ENCODE data around the gene AHNAK2. TPM values are rescaled to one million over a fixed set of nuclear protein-coding genes. Genes with fewer than 3 reads are reported as not detected.
"Not testable (repeated sequence)": the region's sequence is repeated elsewhere in the genome, so short reads cannot be mapped to it uniquely, and the experiment has no call there.

Gene AHNAK2
- polyA plus RNA-seq, 1 donor: 3.3 TPM

GRCh38 chr14:104919152-104919992 is 58.8 kb downstream of the AHNAK2 start:
- not testable (repeated sequence) for DNase-seq; H3K36me3 ChIP-seq (ENCODE audit: control insufficient read depth, insufficient read depth, low read length); H3K27ac ChIP-seq (ENCODE audit: low read length); H3K27me3 ChIP-seq (ENCODE audit: control insufficient read depth, insufficient read depth, low read length); H3K9me3 ChIP-seq (ENCODE audit: control insufficient read depth, low read depth, low read length); H3K4me3 ChIP-seq (ENCODE audit: low read length); H3K4me1 ChIP-seq (ENCODE audit: control insufficient read depth, insufficient read depth, low read length)
- WGBS (ENCODE audit: insufficient coverage, low lambda C conversion rate): 70% methylated on average over 2 of the region's 12 CpGs

GRCh38 chr14:104917993-104918392 is 60.2 kb downstream of the AHNAK2 start:
- H3K36me3 ChIP-seq (ENCODE audit: control insufficient read depth, insufficient read depth, low read length): no peaks in the 10 kb centered on the region
- DNase-seq: no peak
- peaks cover 16% of the 10 kb centered on the region for H3K27me3 ChIP-seq (ENCODE audit: control insufficient read depth, insufficient read depth, low read length)
- WGBS (ENCODE audit: insufficient coverage, low lambda C conversion rate): no CpG with 5 or more reads among the region's 4 CpGs
- H3K4me3 ChIP-seq (ENCODE audit: low read length): no peak overlapping the region
- H3K4me1 ChIP-seq (ENCODE audit: control insufficient read depth, insufficient read depth, low read length): no peaks in the 10 kb centered on the region
- H3K9me3 ChIP-seq (ENCODE audit: control insufficient read depth, low read depth, low read length): no peaks in the 10 kb centered on the region
- H3K27ac ChIP-seq (ENCODE audit: low read length): no peak overlapping the region

- WGBS (ENCODE audit: insufficient coverage, low lambda C conversion rate): no CpG with 5 or more reads among the region's 9 CpGs
- peaks cover 16% of the 10 kb centered on the region for H3K27me3 ChIP-seq (ENCODE audit: control insufficient read depth, insufficient read depth, low read length)
- H3K9me3 ChIP-seq (ENCODE audit: control insufficient read depth, low read depth, low read length): peaks cover 3% of the 10 kb centered on the region
- H3K4me3 ChIP-seq (ENCODE audit: low read length): no peak overlapping the region
- H3K27ac ChIP-seq (ENCODE audit: low read length): no peak overlapping the region
- no peak for DNase-seq
- no peaks in the 10 kb centered on the region for H3K36me3 ChIP-seq (ENCODE audit: control insufficient read depth, insufficient read depth, low read length)
- no peaks in the 10 kb centered on the region for H3K4me1 ChIP-seq (ENCODE audit: control insufficient read depth, insufficient read depth, low read length)
Measured at GRCh38 chr14:104917116-104917515, 61.1 kb downstream of the AHNAK2 start.

DNA sequence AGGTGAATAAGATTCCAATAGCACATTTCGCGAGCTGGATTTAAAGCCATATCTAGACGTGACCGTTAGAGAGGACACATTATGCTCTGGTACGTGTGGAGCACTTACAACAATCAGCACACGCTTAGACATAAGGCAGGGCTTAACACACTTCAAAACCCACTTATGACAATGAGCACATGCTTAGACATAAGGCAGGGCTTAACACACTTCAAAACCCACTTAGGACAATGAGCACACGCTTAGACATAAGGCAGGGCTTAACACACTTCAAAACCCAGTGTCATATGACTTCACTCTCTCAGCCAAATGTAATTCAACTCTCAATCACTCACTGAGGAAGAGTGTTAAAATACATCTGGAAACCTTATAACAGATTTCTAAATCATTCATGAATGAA is 64.7 kb downstream of the AHNAK2 start:
- H3K4me3 ChIP-seq (ENCODE audit: low read length): no peak overlapping the region
- H3K27me3 ChIP-seq (ENCODE audit: control insufficient read depth, insufficient read depth, low read length): peaks cover 16% of the 10 kb centered on the region
- no peak for DNase-seq
- no peak overlapping the region for H3K27ac ChIP-seq (ENCODE audit: low read length)
- no CpG with 5 or more reads among the region's 7 CpGs for WGBS (ENCODE audit: insufficient coverage, low lambda C conversion rate)
- no peaks in the 10 kb centered on the region for H3K36me3 ChIP-seq (ENCODE audit: control insufficient read depth, insufficient read depth, low read length)
- H3K9me3 ChIP-seq (ENCODE audit: control insufficient read depth, low read depth, low read length): peaks cover 3% of the 10 kb centered on the region
- H3K4me1 ChIP-seq (ENCODE audit: control insufficient read depth, insufficient read depth, low read length): no peaks in the 10 kb centered on the region

DNA sequence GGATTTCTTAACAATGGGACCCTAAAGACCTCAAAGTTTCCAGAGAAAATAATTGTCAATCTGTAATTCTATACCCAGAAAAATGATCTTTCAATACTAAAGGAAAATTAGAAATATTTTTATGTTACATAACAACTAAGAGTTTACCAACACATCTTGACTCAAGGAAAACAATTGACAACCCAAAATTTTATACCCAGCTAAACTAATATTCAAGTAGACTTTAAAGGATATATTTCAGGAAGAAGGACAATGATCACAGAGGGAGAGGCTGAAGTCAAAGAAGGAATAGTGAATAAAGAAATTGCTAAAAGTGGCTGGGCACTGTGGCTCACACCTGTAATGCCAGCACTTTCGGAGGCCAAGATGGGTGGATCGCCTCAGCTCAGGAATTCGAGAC is 66.1 kb downstream of the AHNAK2 start:
- no peak overlapping the region for H3K27ac ChIP-seq (ENCODE audit: low read length)
- H3K9me3 ChIP-seq (ENCODE audit: control insufficient read depth, low read depth, low read length): peaks cover 3% of the 10 kb centered on the region
- WGBS (ENCODE audit: insufficient coverage, low lambda C conversion rate): 89% methylated on average over 3 of the region's 3 CpGs
- no peak for DNase-seq
- no peak overlapping the region for H3K4me3 ChIP-seq (ENCODE audit: low read length)
- H3K4me1 ChIP-seq (ENCODE audit: control insufficient read depth, insufficient read depth, low read length): no peaks in the 10 kb centered on the region
- peaks cover 19% of the 10 kb centered on the region for H3K27me3 ChIP-seq (ENCODE audit: control insufficient read depth, insufficient read depth, low read length)
- H3K36me3 ChIP-seq (ENCODE audit: control insufficient read depth, insufficient read depth, low read length): no peaks in the 10 kb centered on the region

DNA sequence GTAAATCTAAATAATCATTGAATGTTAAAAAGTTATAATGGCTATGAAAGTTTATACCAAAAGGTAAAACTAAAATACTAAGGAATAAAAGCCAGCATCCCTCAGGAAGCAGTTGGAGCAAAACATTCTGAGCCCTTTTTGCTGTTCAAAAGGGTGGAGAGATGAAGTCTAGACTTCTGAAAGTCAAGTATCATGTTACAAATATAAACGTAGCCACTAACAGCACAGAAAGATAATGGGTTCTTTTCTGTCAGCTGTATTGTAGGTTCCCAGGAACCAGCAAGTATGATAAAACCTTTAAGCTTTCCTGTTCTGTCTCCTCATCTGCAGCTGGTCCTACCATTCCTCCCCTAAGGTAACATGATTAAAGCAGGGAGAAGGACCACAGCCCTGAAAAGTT is 69.9 kb downstream of the AHNAK2 start:
- Histone ChIP-seq H3K4me1 (ENCODE audit: control insufficient read depth, insufficient read depth, low read length) (no peaks in the 10 kb centered on the region), H3K4me3 (ENCODE audit: low read length) (no peak overlapping the region), H3K9me3 (ENCODE audit: control insufficient read depth, low read depth, low read length) (peaks cover 3% of the 10 kb centered on the region), H3K27me3 (ENCODE audit: control insufficient read depth, insufficient read depth, low read length) (peaks cover 14% of the 10 kb centered on the region), H3K27ac (ENCODE audit: low read length) (no peak overlapping the region), H3K36me3 (ENCODE audit: control insufficient read depth, insufficient read depth, low read length) (no peaks in the 10 kb centered on the region)
- DNase-seq: no peak
- no CpG with 5 or more reads among the region's 1 CpG for WGBS (ENCODE audit: insufficient coverage, low lambda C conversion rate)

DNA sequence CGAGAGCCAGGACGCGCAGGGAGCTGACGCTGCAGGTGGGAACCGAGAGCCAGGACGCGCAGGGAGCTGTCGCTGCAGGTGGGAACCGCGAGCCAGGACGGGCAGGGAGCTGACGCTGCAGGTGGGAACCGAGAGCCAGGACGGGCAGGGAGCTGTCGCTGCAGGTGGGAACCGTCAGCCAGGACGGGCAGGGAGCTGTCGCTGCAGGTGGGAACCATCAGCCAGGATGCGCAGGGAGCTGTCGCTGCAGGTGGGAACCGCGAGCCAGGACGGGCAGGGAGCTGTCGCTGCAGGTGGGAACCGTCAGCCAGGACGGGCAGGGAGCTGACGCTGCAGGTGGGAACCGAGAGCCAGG is 72.6 kb downstream of the AHNAK2 start:
- not testable (repeated sequence) for DNase-seq; H3K4me1 ChIP-seq (ENCODE audit: control insufficient read depth, insufficient read depth, low read length); H3K27ac ChIP-seq (ENCODE audit: low read length); H3K9me3 ChIP-seq (ENCODE audit: control insufficient read depth, low read depth, low read length); H3K36me3 ChIP-seq (ENCODE audit: control insufficient read depth, insufficient read depth, low read length); H3K4me3 ChIP-seq (ENCODE audit: low read length)
- peaks cover 13% of the 10 kb centered on the region for H3K27me3 ChIP-seq (ENCODE audit: control insufficient read depth, insufficient read depth, low read length)
- no CpG with 5 or more reads among the region's 28 CpGs for WGBS (ENCODE audit: insufficient coverage, low lambda C conversion rate)

DNA sequence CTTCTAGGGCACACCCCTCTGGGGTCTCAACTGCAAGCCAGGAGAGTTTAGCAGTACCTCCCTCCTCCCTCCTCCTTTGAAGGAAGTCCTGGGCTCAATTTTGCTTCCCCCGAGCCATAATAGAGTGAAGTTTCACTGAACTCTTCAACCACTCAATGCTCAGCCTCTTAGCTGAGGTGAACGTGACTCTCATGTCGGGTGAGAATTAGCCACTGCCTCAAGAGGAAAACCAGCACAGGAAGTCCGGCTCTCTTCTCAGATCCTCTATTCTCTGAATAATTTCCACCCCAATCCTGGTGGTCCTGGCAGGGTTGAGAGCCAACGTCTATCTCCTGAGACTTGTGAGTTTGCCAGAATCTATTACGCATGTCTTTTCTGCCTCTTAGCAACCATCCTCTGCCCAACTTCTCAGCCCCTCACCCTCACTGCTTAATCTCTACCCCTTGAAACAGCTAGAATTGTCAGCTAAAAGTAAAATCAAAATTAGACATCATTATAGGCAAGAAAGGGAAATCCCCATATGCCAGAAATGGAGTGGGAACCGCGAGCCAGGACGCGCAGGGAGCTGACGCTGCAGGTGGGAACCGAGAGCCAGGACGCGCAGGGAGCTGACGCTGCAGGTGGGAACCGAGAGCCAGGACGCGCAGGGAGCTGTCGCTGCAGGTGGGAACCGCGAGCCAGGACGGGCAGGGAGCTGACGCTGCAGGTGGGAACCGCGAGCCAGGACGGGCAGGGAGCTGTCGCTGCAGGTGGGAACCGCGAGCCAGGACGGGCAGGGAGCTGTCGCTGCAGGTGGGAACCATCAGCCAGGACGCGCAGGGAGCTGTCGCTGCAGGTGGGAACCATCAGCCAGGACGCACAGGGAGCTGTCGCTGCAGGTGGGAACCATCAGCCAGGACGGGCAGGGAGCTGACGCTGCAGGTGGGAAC is 73.3 kb downstream of the AHNAK2 start:
- H3K27me3 ChIP-seq (ENCODE audit: control insufficient read depth, insufficient read depth, low read length): peaks cover 13% of the 10 kb centered on the region
- 72% methylated on average over 2 of the region's 38 CpGs for WGBS (ENCODE audit: insufficient coverage, low lambda C conversion rate)
- H3K36me3 ChIP-seq (ENCODE audit: control insufficient read depth, insufficient read depth, low read length); H3K4me3 ChIP-seq (ENCODE audit: low read length); H3K4me1 ChIP-seq (ENCODE audit: control insufficient read depth, insufficient read depth, low read length); DNase-seq; H3K27ac ChIP-seq (ENCODE audit: low read length); H3K9me3 ChIP-seq (ENCODE audit: control insufficient read depth, low read depth, low read length): not testable (repeated sequence)

DNA sequence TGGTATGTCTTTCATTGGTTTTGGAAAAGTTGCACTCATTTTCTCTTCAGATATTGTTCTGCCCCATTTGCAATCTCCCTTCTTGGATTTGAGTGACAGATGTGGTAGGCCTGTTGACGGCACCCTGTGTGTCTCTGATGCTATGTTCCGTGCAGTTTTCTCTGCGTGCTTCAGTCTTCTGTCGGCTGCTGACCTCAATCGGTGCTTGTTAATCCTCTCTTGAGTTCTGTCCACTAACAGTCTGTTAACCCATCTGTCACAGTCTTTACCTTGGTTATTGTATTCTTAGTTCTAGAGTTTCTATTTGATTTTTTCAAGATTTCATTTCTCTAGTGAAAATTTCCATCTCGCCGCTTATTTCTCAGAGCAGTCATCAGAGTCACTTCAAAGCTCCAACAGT is 74.2 kb downstream of the AHNAK2 start:
- 90% methylated on average over 2 of the region's 7 CpGs for WGBS (ENCODE audit: insufficient coverage, low lambda C conversion rate)

GRCh38 chr14:104900639-104901512 is 77.3 kb downstream of the AHNAK2 start:
- Histone ChIP-seq H3K36me3 (ENCODE audit: control insufficient read depth, insufficient read depth, low read length) (no peaks in the 10 kb centered on the region), H3K9me3 (ENCODE audit: control insufficient read depth, low read depth, low read length) (no peaks in the 10 kb centered on the region), H3K27ac (ENCODE audit: low read length) (no peak overlapping the region), H3K27me3 (ENCODE audit: control insufficient read depth, insufficient read depth, low read length) (peaks cover 10% of the 10 kb centered on the region), H3K4me1 (ENCODE audit: control insufficient read depth, insufficient read depth, low read length) (no peaks in the 10 kb centered on the region), H3K4me3 (ENCODE audit: low read length) (no peak overlapping the region)
- WGBS (ENCODE audit: insufficient coverage, low lambda C conversion rate): 91% methylated on average over 6 of the region's 12 CpGs
- DNase-seq: no peak

More for the DNA sequence above, 74.2 kb downstream of the AHNAK2 start:
- Histone ChIP-seq H3K4me3 (ENCODE audit: low read length) (no peak overlapping the region), H3K9me3 (ENCODE audit: control insufficient read depth, low read depth, low read length) (no peaks in the 10 kb centered on the region), H3K36me3 (ENCODE audit: control insufficient read depth, insufficient read depth, low read length) (no peaks in the 10 kb centered on the region), H3K27me3 (ENCODE audit: control insufficient read depth, insufficient read depth, low read length) (peaks cover 13% of the 10 kb centered on the region), H3K4me1 (ENCODE audit: control insufficient read depth, insufficient read depth, low read length) (no peaks in the 10 kb centered on the region), H3K27ac (ENCODE audit: low read length) (no peak overlapping the region)
- DNase-seq: no peak
